ENCODE measurements around the gene EFCAB14.

Gene EFCAB14

DNA sequence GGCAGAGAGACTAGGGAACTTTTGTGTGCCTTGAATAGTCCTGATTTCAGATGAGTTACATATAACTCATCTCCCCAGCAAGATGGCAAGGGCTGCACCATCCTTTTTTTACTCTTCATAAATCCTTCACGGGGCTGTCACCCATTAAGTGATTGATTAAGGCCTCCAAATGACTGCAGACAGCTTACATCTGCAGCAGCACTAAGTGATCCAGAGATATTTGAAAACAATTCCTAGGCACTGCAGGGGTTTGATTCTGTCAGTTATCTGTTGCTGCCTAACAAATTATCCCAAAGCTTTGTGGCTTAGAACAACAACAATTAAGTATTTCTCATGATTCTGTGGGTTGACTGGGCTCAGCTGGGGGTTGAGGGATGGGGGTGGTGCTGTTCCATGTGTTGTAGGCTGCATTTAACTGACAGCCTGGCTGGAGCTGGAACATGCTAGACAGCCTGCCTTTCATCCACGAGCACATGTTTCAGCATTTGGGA lies 27.9 kb downstream of the EFCAB14 start:
- peaks cover 3% of the 10 kb centered on the region for H3K36me3 ChIP-seq
- no peak for DNase-seq

DNA sequence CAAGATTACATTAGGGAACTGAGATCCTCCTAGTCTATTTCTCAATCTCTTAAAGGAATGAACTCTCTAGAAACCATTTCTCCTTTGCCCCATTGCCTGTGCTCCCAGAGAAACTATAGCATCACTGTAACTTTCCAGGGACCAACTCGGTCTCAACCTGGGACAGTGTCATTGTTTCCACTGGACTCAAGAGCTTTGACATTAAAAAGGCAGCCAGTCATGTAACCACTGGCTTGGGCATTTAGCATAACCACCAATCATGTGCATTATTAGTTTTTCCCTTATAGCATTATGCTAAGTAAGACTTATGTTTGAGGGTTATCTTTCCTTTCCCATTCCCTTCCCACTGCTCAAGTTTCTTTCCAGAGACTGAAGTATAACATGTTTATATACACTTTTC lies 29.0 kb downstream of the EFCAB14 start:
- H3K27me3 ChIP-seq, result no peaks in the 10 kb centered on the region
- no peaks in the 10 kb centered on the region for H3K9me3 ChIP-seq
- H3K4me3 ChIP-seq (ENCODE audit: low read depth, low read length), result no peak overlapping the region
- TF ChIP-seq, protein P1, sequence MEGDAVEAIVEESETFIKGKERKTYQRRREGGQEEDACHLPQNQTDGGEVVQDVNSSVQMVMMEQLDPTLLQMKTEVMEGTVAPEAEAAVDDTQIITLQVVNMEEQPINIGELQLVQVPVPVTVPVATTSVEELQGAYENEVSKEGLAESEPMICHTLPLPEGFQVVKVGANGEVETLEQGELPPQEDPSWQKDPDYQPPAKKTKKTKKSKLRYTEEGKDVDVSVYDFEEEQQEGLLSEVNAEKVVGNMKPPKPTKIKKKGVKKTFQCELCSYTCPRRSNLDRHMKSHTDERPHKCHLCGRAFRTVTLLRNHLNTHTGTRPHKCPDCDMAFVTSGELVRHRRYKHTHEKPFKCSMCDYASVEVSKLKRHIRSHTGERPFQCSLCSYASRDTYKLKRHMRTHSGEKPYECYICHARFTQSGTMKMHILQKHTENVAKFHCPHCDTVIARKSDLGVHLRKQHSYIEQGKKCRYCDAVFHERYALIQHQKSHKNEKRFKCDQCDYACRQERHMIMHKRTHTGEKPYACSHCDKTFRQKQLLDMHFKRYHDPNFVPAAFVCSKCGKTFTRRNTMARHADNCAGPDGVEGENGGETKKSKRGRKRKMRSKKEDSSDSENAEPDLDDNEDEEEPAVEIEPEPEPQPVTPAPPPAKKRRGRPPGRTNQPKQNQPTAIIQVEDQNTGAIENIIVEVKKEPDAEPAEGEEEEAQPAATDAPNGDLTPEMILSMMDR (IDR thresholded peaks at IDR 0.05; ENCODE audit: low read depth, low read length), result no peak
- H3K36me3 ChIP-seq, result no peaks in the 10 kb centered on the region; the same call in 1 of the 2 replicates
- no peak for DNase-seq
- H3K4me1 ChIP-seq, result no peaks in the 10 kb centered on the region

More for the DNA sequence above, 27.9 kb downstream of the EFCAB14 start:
- H3K9me3 ChIP-seq, result no peaks in the 10 kb centered on the region
- no peak overlapping the region for H3K4me3 ChIP-seq (ENCODE audit: low read depth, low read length)
- H3K27me3 ChIP-seq, result no peaks in the 10 kb centered on the region
- TF ChIP-seq, protein P1 (IDR thresholded peaks at IDR 0.05; ENCODE audit: low read depth, low read length), result no peak
- no peaks in the 10 kb centered on the region for H3K4me1 ChIP-seq

DNA sequence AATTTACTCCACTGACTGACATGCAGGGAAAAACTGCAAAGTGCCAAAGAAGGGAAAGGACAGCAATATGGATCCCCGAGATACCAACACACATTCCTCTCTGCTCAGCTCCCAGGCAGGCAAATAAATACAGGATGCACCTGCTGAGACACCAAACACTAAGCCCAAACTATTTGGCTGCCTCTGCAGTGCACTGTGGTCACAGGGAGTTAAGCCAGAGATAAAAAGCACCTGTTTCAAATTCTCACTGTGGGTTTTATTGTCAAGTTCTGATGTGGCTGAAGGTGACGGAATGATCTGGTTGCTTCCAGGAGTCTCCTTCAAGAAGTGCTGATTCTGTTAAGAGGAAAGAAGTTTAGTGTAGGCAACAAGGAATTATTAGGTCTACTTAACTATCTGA lies 29.6 kb downstream of the EFCAB14 start:
- H3K36me3 ChIP-seq, result no peaks in the 10 kb centered on the region; the same call in 1 of the 2 replicates
- TF ChIP-seq, protein P1 (IDR thresholded peaks at IDR 0.05; ENCODE audit: low read depth, low read length), result no peak
- no peaks in the 10 kb centered on the region for H3K4me1 ChIP-seq
- no peaks in the 10 kb centered on the region for H3K9me3 ChIP-seq
- no peak for DNase-seq
- H3K27me3 ChIP-seq, result no peaks in the 10 kb centered on the region
- no peak overlapping the region for H3K4me3 ChIP-seq (ENCODE audit: low read depth, low read length)

DNA sequence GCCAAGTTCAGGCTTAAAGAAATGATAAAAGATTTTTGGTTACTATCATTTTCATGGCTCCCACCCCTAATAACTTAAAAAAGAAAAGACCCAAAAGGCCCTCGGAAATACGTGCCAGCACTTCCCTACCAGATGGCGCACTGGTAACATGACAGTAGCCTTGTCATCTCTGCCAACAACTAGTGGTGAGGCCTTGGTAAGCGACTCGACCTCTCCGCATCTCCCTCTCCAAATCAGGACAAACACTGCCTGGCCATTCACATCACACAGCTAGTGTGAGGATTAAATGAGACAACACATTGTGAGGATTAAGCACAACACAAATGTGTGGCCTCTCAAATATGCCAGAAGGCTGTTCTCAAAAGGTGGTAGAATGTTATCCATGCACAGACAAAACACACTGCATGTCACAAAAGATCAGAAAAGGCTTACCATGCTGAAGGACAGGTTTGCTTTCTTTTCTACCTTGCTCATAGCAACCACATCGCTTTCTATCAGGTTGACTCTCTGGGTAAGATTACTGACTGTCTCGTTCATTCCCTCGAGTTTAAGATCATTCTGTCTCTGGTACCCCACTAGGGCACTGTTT lies 30.9 kb downstream of the EFCAB14 start:
- Histone ChIP-seq H3K36me3 (no peaks in the 10 kb centered on the region; the same call in 1 of the 2 replicates), H3K9me3 (no peaks in the 10 kb centered on the region), H3K27me3 (no peaks in the 10 kb centered on the region), H3K4me1 (no peaks in the 10 kb centered on the region), H3K4me3 (ENCODE audit: low read depth, low read length) (no peak overlapping the region)
- DNase-seq, result no peak
- TF ChIP-seq, protein P1 (IDR thresholded peaks at IDR 0.05; ENCODE audit: low read depth, low read length), result no peak

DNA sequence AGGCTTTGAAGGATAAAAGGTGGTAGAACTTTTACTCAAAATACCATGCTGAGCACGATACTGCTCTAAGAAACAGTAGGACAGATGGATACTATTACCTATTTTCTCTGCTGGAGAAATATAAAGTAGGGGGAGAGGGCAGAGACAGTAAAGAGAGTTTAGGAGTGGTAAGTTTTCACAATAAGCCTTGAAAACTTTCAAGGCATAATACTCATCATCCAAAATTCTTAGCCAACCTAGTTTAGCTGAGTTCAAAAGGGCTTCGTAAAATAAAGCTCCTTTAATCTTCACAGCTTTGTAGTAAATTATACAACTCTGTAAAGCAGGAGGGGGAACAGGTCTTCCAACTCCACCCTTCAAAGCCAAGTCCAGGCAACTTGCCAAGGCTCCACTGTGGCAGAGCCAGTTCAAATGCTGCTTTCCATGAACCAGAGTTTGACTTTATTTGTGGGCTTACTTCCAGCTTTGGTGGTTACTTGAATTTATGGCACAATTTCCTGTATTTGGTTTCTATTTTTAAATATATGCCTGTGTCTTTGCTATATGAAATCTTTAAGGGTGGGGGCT lies 31.7 kb downstream of the EFCAB14 start:
- peak; percentile 5 for DNase-seq
- TF ChIP-seq, protein P1 (IDR thresholded peaks at IDR 0.05; ENCODE audit: low read depth, low read length), result no peak
- no peak overlapping the region for H3K4me3 ChIP-seq (ENCODE audit: low read depth, low read length)
- no peaks in the 10 kb centered on the region; the same call in 1 of the 2 replicates for H3K36me3 ChIP-seq
- no peaks in the 10 kb centered on the region for H3K9me3 ChIP-seq
- no peaks in the 10 kb centered on the region for H3K27me3 ChIP-seq
- H3K4me1 ChIP-seq, result no peaks in the 10 kb centered on the region

DNA sequence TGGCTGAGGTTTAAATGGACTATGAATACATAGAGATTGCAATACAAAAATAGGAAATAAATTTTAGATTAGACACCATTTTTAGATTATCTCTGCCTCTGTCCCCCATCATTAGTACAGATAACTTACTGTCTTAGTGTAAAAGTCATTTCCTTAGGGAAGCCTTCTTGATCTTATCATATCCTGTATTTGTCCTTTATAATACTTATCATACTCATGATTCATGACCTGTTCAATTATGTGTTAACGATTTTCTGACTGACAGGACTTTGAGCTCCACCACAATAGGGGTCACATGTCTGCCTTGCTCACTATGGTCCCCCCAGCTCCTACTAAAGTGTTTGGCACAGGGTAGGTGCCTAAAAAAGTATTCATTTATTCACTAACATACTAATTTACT lies 32.7 kb downstream of the EFCAB14 start:
- Histone ChIP-seq H3K4me3 (ENCODE audit: low read depth, low read length) (no peak overlapping the region), H3K9me3 (no peaks in the 10 kb centered on the region), H3K36me3 (no peaks in the 10 kb centered on the region; the same call in 1 of the 2 replicates), H3K4me1 (no peaks in the 10 kb centered on the region), H3K27me3 (no peaks in the 10 kb centered on the region)
- no peak for DNase-seq
- TF ChIP-seq, protein P1 (IDR thresholded peaks at IDR 0.05; ENCODE audit: low read depth, low read length), result no peak

Measured in BE2C (cell line).